Natural killer cell (primary cell): ENCODE measurements around the gene HTRA2. TPM values are rescaled to one million over a fixed set of nuclear protein-coding genes. Genes with fewer than 3 reads are reported as not detected.

Experiments
- ATAC-seq, 3 donors: fragments of 150-1000 bp in 2 of 3; fragments of 200-7000 bp in 1 of 3; cut with Tn5 transposase; 1 replicate in 1 of 3; 2 replicates in 2 of 3; pipeline ENCODE4 v1.10.0; 2021; ENCODE audit warnings: mild to moderate bottlenecking in 2 of 3, moderate library complexity in 2 of 3
- DNase-seq, 2 donors: peaks; one replicate each; pipeline versions ENCODE4 v3.0.0 to v3.0.0-alpha.2; 2013 to 2021; ENCODE audit warnings: mixed read lengths in 1 of 2
- H3K27ac ChIP-seq: one replicate; pipeline ENCODE4 v1.5.1; 2013; ENCODE audit warnings: mild to moderate bottlenecking, low read length
- H3K27me3 ChIP-seq: one replicate; pipeline ENCODE4 v1.6.1; 2013; ENCODE audit warnings: low read length; ENCODE audit not compliant: control insufficient read depth, insufficient read depth
- H3K36me3 ChIP-seq: one replicate; pipeline ENCODE4 v1.6.1; 2013; ENCODE audit warnings: low read length; ENCODE audit not compliant: control insufficient read depth, insufficient read depth
- H3K4me1 ChIP-seq: one replicate; pipeline ENCODE4 v1.6.1; 2013; ENCODE audit warnings: low read length; ENCODE audit not compliant: control insufficient read depth, insufficient read depth
- H3K4me3 ChIP-seq: one replicate; pipeline ENCODE4 v1.5.1; 2013; ENCODE audit warnings: low read length
- H3K9me3 ChIP-seq: one replicate; pipeline ENCODE4 v1.6.1; 2013; ENCODE audit warnings: low read length; ENCODE audit not compliant: control insufficient read depth, insufficient read depth
- H3K27ac Mint-ChIP-seq, 2 donors: one replicate each; pipeline ENCODE4 v1.8.0; 2022; ENCODE audit warnings: mild to moderate bottlenecking in 2 of 2, mixed read lengths in 2 of 2, moderate library complexity in 1 of 2
- H3K27me3 Mint-ChIP-seq, 2 donors: one replicate each; pipeline ENCODE4 v1.8.0; 2022; ENCODE audit warnings: low read depth in 2 of 2, mixed read lengths in 2 of 2
- H3K36me3 Mint-ChIP-seq: one replicate; pipeline ENCODE4 v1.8.0; 2022; ENCODE audit warnings: mixed read lengths
- H3K4me1 Mint-ChIP-seq, 2 donors: one replicate each; pipeline ENCODE4 v1.8.0; 2022; ENCODE audit warnings: mixed read lengths in 2 of 2
- H3K4me3 Mint-ChIP-seq: one replicate; pipeline ENCODE4 v1.8.0; 2022; ENCODE audit warnings: mild to moderate bottlenecking, moderate library complexity, mixed read lengths
- H3K9me3 Mint-ChIP-seq, 2 donors: one replicate each; pipeline ENCODE4 v1.8.0; 2022; ENCODE audit warnings: mixed read lengths in 2 of 2
- CTCF ChIP-seq: fragments of 200-600 bp; IDR thresholded peaks from one replicate; pipeline ENCODE4 v1.8.0; 2022; ENCODE audit warnings: antibody characterized with exemption
- WGBS: methylation state at CpG from one replicate; pipeline ENCODE4 v1.1.7; 2013; ENCODE audit warnings: missing lambda C conversion rate; ENCODE audit not compliant: insufficient coverage; 5-methylcytosine and 5-hydroxymethylcytosine counted together
- intact Hi-C: fragments of 100-400 bp; cut with micrococcal nuclease; formaldehyde crosslinking; loops from one replicate; pipeline ENCODE4 v1.14.2; 2022
- total RNA-seq, 4 donors: library from RNA; stranded (reverse); fragments of 120-200 nt in 1 of 4; gene quantifications; one replicate each; pipeline versions ENCODE4 v1.2.3 to v1.2.4, GENCODE V29; 2013 to 2022

The HTRA2 gene
- total RNA-seq, 3 donors from 2014 or later (not counting 1 experiment from before 2014, with no cell fraction given) = 32.1 to 47.6 (median 45.2) TPM

DNA sequence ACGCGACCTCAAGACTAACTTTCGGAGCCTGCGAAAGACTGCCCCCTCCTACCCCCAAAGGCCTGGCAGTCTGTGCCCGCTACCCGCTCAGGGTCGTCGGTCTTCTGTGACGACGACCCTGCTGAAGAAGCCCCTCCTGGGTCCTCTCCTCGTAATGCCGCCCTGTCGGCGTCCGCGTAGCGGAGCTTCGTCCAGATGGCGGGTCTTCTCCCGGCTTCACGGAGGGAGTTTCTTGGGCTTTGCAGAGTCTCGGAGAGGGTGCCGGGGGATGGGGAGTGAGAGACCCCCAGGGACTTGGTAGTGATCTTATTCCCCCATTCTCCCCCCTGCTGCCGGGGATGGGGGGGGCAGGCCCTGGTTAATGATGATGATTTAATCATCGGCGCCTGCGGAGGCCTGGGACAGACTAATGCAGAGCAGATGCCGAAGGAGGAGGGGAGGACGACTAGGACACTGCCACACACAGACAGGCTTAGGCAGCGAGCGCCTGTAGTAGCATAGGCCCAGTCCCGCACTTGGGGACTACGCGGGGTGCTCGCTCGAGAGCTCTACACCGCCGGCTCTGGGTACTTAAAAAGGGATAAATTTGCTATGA, 21.7 kb upstream of the HTRA2 start:
- no peaks in the 10 kb centered on the region for H3K36me3 Mint-ChIP-seq
- peak overlapping the region; percentile 100 for H3K4me3 Mint-ChIP-seq
- Histone ChIP-seq H3K4me1 (peaks cover 39% of the 10 kb centered on the region), H3K36me3 (peaks cover 7% of the 10 kb centered on the region), H3K27me3 (peaks cover 18% of the 10 kb centered on the region), H3K9me3 (no peaks in the 10 kb centered on the region), H3K4me3 (peak overlapping the region; percentile 86), H3K27ac (peak overlapping the region; percentile 97)
- peak overlapping the region; percentile 100 for H3K27ac Mint-ChIP-seq
- WGBS = 18% methylated on average over 35 of the region's 38 CpGs
- intact Hi-C loops = loop anchor here (1.0 kb wide), 3 partner anchors 21 to 50 kb away; partner anchors contain the start of genes AUP1, HTRA2, TTC31 and WBP1
- H3K27me3 Mint-ChIP-seq = peaks cover 25 to 35% of the 10 kb centered on the region in 2 donors
- peaks cover 38 to 52% of the 10 kb centered on the region in 2 donors for H3K4me1 Mint-ChIP-seq
- DNase-seq (peak in 1 of 2 donors; percentile 47), ATAC-seq (peak in 1 of 3 donors; percentile 4)
- TF ChIP-seq CTCF = no peak
- H3K9me3 Mint-ChIP-seq = no peaks in the 10 kb centered on the region

DNA sequence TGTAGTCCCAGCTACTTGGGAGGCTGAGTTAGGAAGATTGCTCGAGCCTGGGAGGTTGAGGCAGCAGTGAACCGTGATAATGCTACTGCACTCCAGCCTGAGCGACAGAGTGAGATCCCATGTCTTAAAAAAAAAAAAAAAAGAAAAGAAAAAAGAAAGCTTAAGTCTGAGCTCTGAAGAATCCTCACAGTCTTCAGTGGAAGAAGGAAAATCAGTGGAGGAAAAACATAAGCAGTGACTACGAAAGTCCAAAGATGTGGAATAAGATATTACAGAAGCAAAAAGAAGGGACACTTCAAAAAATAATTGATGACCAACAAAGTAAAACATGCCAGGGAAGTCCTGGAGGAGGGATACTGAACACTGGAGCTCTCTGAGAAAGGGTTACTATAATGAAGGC, 19.5 kb upstream of the HTRA2 start:
- no peak overlapping the region for H3K4me3 Mint-ChIP-seq

GRCh38 chr2:74511104-74511989, 18.4 kb upstream of the HTRA2 start:
- Histone ChIP-seq H3K27ac (no peak overlapping the region), H3K36me3 (no peaks in the 10 kb centered on the region), H3K4me3 (no peak overlapping the region), H3K9me3 (no peaks in the 10 kb centered on the region), H3K4me1 (peaks cover 43% of the 10 kb centered on the region), H3K27me3 (peaks cover 46% of the 10 kb centered on the region)
- H3K27ac Mint-ChIP-seq = no peak overlapping the region
- intact Hi-C loops = no loop called here
- DNase-seq (no peak), ATAC-seq (no peak)
- no peaks in the 10 kb centered on the region for H3K36me3 Mint-ChIP-seq
- no peak overlapping the region for H3K4me3 Mint-ChIP-seq
- no peak for TF ChIP-seq CTCF
- peaks cover 30 to 34% of the 10 kb centered on the region in 2 donors for H3K4me1 Mint-ChIP-seq
- peaks cover 35 to 55% of the 10 kb centered on the region in 2 donors for H3K27me3 Mint-ChIP-seq
- no peaks in the 10 kb centered on the region for H3K9me3 Mint-ChIP-seq
- 38% methylated on average over 11 of the region's 11 CpGs for WGBS

More for the DNA sequence above, 19.5 kb upstream of the HTRA2 start:
- Histone ChIP-seq H3K9me3 (no peaks in the 10 kb centered on the region), H3K27me3 (peaks cover 39% of the 10 kb centered on the region), H3K36me3 (peaks cover 7% of the 10 kb centered on the region), H3K27ac (no peak overlapping the region), H3K4me3 (no peak overlapping the region), H3K4me1 (peaks cover 44% of the 10 kb centered on the region)
- TF ChIP-seq CTCF = no peak
- H3K4me1 Mint-ChIP-seq = peaks cover 28 to 33% of the 10 kb centered on the region in 2 donors
- H3K9me3 Mint-ChIP-seq = no peaks in the 10 kb centered on the region
- 85% methylated on average over 4 of the region's 4 CpGs for WGBS
- no peaks in the 10 kb centered on the region for H3K36me3 Mint-ChIP-seq
- intact Hi-C loops = no loop called here
- peaks cover 29 to 45% of the 10 kb centered on the region in 2 donors for H3K27me3 Mint-ChIP-seq
- H3K27ac Mint-ChIP-seq = no peak overlapping the region
- DNase-seq (no peak), ATAC-seq (no peak)
